ENCODE measurements around the gene BOC.

BOC gene

GRCh38 chr3:113247068-113247467, 35.7 kb downstream of the BOC start:
- H3K4me2 ChIP-seq (ENCODE audit: insufficient read depth, low read length) = no peak overlapping the region
- H3K79me2 ChIP-seq (ENCODE audit: insufficient read depth, low read length) = no peaks in the 10 kb centered on the region
- H2AFZ ChIP-seq (ENCODE audit: low read depth, low read length) = no peak overlapping the region
- H3K9me3 ChIP-seq (ENCODE audit: insufficient read depth, low read length, severe bottlenecking) = no peaks in the 10 kb centered on the region
- no peak overlapping the region for H3K27ac ChIP-seq (ENCODE audit: low read length)
- no peak for TF ChIP-seq EZH2 (IDR thresholded peaks at IDR 0.05; ENCODE audit: borderline replicate concordance, low read depth, low read length, severe bottlenecking)
- TF ChIP-seq, protein P1, sequence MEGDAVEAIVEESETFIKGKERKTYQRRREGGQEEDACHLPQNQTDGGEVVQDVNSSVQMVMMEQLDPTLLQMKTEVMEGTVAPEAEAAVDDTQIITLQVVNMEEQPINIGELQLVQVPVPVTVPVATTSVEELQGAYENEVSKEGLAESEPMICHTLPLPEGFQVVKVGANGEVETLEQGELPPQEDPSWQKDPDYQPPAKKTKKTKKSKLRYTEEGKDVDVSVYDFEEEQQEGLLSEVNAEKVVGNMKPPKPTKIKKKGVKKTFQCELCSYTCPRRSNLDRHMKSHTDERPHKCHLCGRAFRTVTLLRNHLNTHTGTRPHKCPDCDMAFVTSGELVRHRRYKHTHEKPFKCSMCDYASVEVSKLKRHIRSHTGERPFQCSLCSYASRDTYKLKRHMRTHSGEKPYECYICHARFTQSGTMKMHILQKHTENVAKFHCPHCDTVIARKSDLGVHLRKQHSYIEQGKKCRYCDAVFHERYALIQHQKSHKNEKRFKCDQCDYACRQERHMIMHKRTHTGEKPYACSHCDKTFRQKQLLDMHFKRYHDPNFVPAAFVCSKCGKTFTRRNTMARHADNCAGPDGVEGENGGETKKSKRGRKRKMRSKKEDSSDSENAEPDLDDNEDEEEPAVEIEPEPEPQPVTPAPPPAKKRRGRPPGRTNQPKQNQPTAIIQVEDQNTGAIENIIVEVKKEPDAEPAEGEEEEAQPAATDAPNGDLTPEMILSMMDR (IDR thresholded peaks at IDR 0.05; ENCODE audit: borderline replicate concordance, extremely low read depth, low read length, poor library complexity, severe bottlenecking) = no peak
- H3K36me3 ChIP-seq (ENCODE audit: insufficient read depth, low read length) = no peaks in the 10 kb centered on the region
- no peak overlapping the region for H3K4me3 ChIP-seq (ENCODE audit: low read depth in 1 of 2, low read length in 2 of 2)
- DNase-seq (no peak), ATAC-seq (ENCODE audit: insufficient read depth, low read depth) (no peak)
- H4K20me1 ChIP-seq (ENCODE audit: insufficient read depth, low read length) = no peaks in the 10 kb centered on the region
- H3K4me1 ChIP-seq (ENCODE audit: insufficient read depth, low read length) = peaks cover 12% of the 10 kb centered on the region
- no peak overlapping the region for H3K9ac ChIP-seq (ENCODE audit: low read depth, low read length)
- H3K27me3 ChIP-seq (ENCODE audit: insufficient read depth, low read length, poor library complexity) = peaks cover 3% of the 10 kb centered on the region

- no peak for DNase-seq
- no peaks in the 10 kb centered on the region for H3K79me2 ChIP-seq (ENCODE audit: insufficient read depth, low read length)
- ATAC-seq (ENCODE audit: insufficient read depth, low read depth) = no peak
- H4K20me1 ChIP-seq (ENCODE audit: insufficient read depth, low read length) = no peaks in the 10 kb centered on the region
- no peaks in the 10 kb centered on the region for H3K36me3 ChIP-seq (ENCODE audit: insufficient read depth, low read length)
- no peak overlapping the region for H3K4me3 ChIP-seq (ENCODE audit: low read depth in 1 of 2, low read length in 2 of 2)
- TF ChIP-seq EZH2 (IDR thresholded peaks at IDR 0.05; ENCODE audit: borderline replicate concordance, low read depth, low read length, severe bottlenecking) = no peak
- TF ChIP-seq, protein P1 (IDR thresholded peaks at IDR 0.05; ENCODE audit: borderline replicate concordance, extremely low read depth, low read length, poor library complexity, severe bottlenecking) = no peak
- peaks cover 3% of the 10 kb centered on the region for H3K27me3 ChIP-seq (ENCODE audit: insufficient read depth, low read length, poor library complexity)
- H3K27ac ChIP-seq (ENCODE audit: low read length) = no peak overlapping the region
- H3K4me2 ChIP-seq (ENCODE audit: insufficient read depth, low read length) = no peak overlapping the region
- H3K9me3 ChIP-seq (ENCODE audit: insufficient read depth, low read length, severe bottlenecking) = no peaks in the 10 kb centered on the region
- no peak overlapping the region for H3K9ac ChIP-seq (ENCODE audit: low read depth, low read length)
- H3K4me1 ChIP-seq (ENCODE audit: insufficient read depth, low read length) = peaks cover 4% of the 10 kb centered on the region; the same call in 1 of the 2 replicates
- H2AFZ ChIP-seq (ENCODE audit: low read depth, low read length) = no peak overlapping the region
These were observed 36.5 kb downstream of the BOC start for GRCh38 chr3:113247675-113248458.

DNA sequence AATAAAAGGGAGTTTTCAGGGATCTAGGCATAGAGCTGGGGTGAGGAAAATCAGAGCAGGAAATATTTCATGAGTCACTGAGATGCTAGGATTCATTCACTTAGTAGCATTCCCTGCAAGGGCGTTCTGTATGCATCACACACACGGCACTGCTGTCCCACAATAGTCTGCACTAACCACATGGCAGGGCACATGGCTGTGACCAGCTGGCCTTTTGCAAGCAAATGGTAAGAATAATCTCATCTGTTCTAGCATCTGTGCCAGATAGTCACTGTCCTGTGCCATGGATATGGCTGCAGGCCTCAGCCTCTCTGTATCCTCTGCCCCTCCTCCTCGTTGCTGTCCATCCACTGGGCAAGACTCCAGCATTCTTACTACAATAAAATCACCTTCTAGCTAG, 37.8 kb downstream of the BOC start:
- peaks cover 3% of the 10 kb centered on the region for H3K27me3 ChIP-seq (ENCODE audit: insufficient read depth, low read length, poor library complexity)
- no peaks in the 10 kb centered on the region for H3K36me3 ChIP-seq (ENCODE audit: insufficient read depth, low read length)
- ATAC-seq (ENCODE audit: insufficient read depth, low read depth) = no peak
- no peak overlapping the region for H2AFZ ChIP-seq (ENCODE audit: low read depth, low read length)
- H3K4me3 ChIP-seq (ENCODE audit: low read depth in 1 of 2, low read length in 2 of 2) = no peak overlapping the region
- no peak overlapping the region for H3K4me2 ChIP-seq (ENCODE audit: insufficient read depth, low read length)
- no peaks in the 10 kb centered on the region for H4K20me1 ChIP-seq (ENCODE audit: insufficient read depth, low read length)
- DNase-seq = no peak
- no peaks in the 10 kb centered on the region for H3K4me1 ChIP-seq (ENCODE audit: insufficient read depth, low read length)
- no peaks in the 10 kb centered on the region for H3K79me2 ChIP-seq (ENCODE audit: insufficient read depth, low read length)
- no peak overlapping the region for H3K9ac ChIP-seq (ENCODE audit: low read depth, low read length)
- no peaks in the 10 kb centered on the region for H3K9me3 ChIP-seq (ENCODE audit: insufficient read depth, low read length, severe bottlenecking)
- TF ChIP-seq, protein P1 (IDR thresholded peaks at IDR 0.05; ENCODE audit: borderline replicate concordance, extremely low read depth, low read length, poor library complexity, severe bottlenecking) = no peak
- no peak for TF ChIP-seq EZH2 (IDR thresholded peaks at IDR 0.05; ENCODE audit: borderline replicate concordance, low read depth, low read length, severe bottlenecking)
- H3K27ac ChIP-seq (ENCODE audit: low read length) = no peak overlapping the region
